Measurements from ENCODE around the gene WNT6.
A peak's percentile ranks its signal among the peaks of the same experiment; 100 is the strongest.

Gene WNT6

GRCh38 chr2:218883491-218884490, 24.2 kb downstream of the WNT6 start:
- peak; percentile 81 for DNase-seq (ENCODE audit: low spot score)
- TF ChIP-seq CTCF (IDR thresholded peaks at IDR 0.05; ENCODE audit: extremely low read depth, insufficient read depth, missing control alignments): no peak
- in situ Hi-C loops (cut with MboI; ENCODE audit: low pct_unique_long_range_greater_than_20kb, low sequenced_read_pairs, unreplicated experiment): no loop called here

GRCh38 chr2:218884519-218884918, 24.9 kb downstream of the WNT6 start:
- no peak for DNase-seq (ENCODE audit: low spot score)
- in situ Hi-C loops (cut with MboI; ENCODE audit: low pct_unique_long_range_greater_than_20kb, low sequenced_read_pairs, unreplicated experiment): no loop called here
- no peak for TF ChIP-seq CTCF (IDR thresholded peaks at IDR 0.05; ENCODE audit: extremely low read depth, insufficient read depth, missing control alignments)

- in situ Hi-C loops (cut with MboI; ENCODE audit: low pct_unique_long_range_greater_than_20kb, low sequenced_read_pairs, unreplicated experiment): no loop called here
- TF ChIP-seq CTCF (IDR thresholded peaks at IDR 0.05; ENCODE audit: extremely low read depth, insufficient read depth, missing control alignments): no peak
- DNase-seq (ENCODE audit: low spot score): peak; percentile 85
Observed at GRCh38 chr2:218885981-218886947, 26.7 kb downstream of the WNT6 start.

- no peak for DNase-seq (ENCODE audit: low spot score)
- in situ Hi-C loops (cut with MboI; ENCODE audit: low pct_unique_long_range_greater_than_20kb, low sequenced_read_pairs, unreplicated experiment): no loop called here
- no peak for TF ChIP-seq CTCF (IDR thresholded peaks at IDR 0.05; ENCODE audit: extremely low read depth, insufficient read depth, missing control alignments)
Observed at GRCh38 chr2:218887079-218887478, 27.5 kb downstream of the WNT6 start.

- in situ Hi-C loops (cut with MboI; ENCODE audit: low pct_unique_long_range_greater_than_20kb, low sequenced_read_pairs, unreplicated experiment): no loop called here
- no peak for DNase-seq (ENCODE audit: low spot score)
- no peak for TF ChIP-seq CTCF (IDR thresholded peaks at IDR 0.05; ENCODE audit: extremely low read depth, insufficient read depth, missing control alignments)
Observed at GRCh38 chr2:218888341-218888740, 28.7 kb downstream of the WNT6 start.

GRCh38 chr2:218889937-218890336, 30.3 kb downstream of the WNT6 start:
- TF ChIP-seq CTCF (IDR thresholded peaks at IDR 0.05; ENCODE audit: extremely low read depth, insufficient read depth, missing control alignments): no peak
- in situ Hi-C loops (cut with MboI; ENCODE audit: low pct_unique_long_range_greater_than_20kb, low sequenced_read_pairs, unreplicated experiment): no loop called here
- DNase-seq (ENCODE audit: low spot score): no peak

All from GM13977 (cell line).